NCI-H510A (cell line): ENCODE results near the gene BSND.

Experiments used
- DNase-seq: peaks from one replicate; lab custom pipeline; 2025; lab: John Stamatoyannopoulos, UW

The BSND gene

GRCh38 chr1:55061000-55061705 is 62.4 kb downstream of the BSND start:
- DNase-seq = no peak
